HG03442 (cell line): ENCODE data around the gene COPE.
"Not testable (repeated sequence)": the region's sequence is repeated elsewhere in the genome, so short reads cannot be mapped to it uniquely, and the experiment has no call there.

Experiments
- ATAC-seq: cut with Tn5 transposase; IDR thresholded peaks from one replicate; pipeline ENCODE4 v1.9.1; 2021; ENCODE audit warnings: mild to moderate bottlenecking, moderate library complexity; ENCODE audit not compliant: unreplicated experiment

COPE gene

GRCh38 chr19:18908917-18909619, 10.1 kb downstream of the COPE start:
- ATAC-seq = no peak

DNA sequence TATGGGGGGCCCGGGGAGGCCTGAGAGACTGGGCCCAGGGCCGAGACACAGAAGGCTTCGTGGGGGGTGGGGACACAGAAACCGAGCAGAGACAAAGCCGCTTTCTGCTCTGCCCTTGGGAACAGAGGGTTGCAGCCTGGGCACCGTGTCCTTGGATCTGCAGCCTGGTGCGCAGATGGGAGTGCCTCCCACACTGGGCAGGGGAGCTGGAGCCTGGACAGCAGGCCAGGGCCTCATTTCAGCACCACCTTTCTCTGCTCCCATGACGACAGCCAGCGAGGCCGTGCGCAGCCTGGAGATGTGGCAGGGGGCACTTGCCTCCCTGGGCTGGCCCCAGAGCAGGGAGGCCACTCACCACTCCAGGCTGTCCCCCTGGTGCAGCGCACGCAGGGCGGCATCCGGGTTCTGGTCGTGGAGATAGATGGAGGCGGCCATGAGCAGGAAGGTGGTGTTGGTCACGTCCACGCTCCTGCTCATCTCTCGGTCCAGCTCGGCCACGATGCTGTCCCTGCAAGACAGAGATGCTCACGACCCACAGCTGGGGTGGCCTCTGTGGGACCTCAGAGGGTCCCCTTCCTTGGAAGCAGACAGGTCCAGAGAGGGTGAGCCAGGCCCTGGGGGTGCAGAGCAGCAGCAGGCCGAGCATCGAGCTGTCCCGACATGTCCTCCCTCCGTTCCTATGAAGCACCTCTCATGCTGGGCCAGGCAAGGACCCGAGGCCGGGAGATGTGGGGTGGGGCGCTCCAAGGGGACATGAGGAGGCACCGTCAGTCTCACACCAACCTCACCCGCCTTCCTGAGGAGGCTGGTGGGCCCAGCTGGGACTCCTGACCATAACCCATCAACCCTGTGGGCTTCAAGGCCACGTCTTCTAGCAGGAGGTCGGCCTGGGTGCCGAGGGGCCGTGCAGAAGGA, 12.3 kb downstream of the COPE start:
- no peak for ATAC-seq

DNA sequence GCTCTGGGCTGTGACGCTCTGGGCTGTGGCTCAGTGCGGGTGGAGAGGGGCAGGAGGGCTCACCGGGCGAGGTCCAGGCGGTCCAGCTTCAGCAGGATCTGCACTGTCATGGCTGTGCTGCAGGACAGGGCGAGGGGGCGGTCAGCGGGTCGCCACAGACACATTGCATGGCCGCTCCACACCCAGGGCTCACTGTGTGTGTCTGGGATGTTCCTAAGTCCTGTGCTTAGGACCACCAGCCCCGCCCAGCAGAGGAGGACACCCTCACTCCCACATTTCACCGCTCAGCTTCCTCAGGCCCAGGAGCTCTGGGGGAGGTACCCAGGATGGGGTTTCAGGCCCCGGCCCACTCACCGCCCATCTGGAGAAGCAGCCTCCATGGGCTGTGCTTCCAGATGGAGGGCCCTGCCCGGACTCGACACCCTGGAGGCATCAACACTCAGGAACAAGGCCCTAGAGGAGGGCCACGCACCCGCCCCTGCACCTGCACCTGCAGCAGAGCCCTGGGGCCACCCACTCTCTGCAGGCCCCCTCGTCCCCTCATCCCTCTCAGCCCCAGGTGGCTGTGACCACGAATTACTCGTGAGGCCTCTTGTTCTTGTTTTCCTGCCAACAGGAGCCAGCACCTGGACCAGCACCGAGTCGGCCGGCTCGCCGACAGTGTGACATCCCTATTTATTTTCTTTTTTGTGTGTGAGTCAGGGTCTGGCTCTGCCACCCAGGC, 13.5 kb downstream of the COPE start:
- no peak for ATAC-seq

DNA sequence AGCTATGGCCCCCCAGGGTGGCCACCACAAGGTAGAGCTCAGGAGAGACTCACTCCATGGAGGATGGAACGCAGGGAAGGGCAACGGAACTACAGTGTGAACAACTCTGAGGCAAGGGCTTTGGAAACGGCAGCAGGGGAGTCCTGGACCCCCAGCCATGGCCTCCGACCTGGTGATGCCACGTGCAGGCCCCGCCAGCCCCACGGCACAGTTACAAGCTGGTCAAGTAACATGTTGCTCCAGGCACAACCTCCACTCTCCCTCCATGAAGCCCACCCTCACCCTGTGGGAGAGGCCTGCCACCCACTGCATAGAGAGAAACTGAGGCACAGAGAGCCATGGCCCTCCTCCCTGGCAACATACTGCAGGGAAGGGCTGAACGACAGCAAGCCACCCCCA, 14.1 kb downstream of the COPE start:
- ATAC-seq = no peak

DNA sequence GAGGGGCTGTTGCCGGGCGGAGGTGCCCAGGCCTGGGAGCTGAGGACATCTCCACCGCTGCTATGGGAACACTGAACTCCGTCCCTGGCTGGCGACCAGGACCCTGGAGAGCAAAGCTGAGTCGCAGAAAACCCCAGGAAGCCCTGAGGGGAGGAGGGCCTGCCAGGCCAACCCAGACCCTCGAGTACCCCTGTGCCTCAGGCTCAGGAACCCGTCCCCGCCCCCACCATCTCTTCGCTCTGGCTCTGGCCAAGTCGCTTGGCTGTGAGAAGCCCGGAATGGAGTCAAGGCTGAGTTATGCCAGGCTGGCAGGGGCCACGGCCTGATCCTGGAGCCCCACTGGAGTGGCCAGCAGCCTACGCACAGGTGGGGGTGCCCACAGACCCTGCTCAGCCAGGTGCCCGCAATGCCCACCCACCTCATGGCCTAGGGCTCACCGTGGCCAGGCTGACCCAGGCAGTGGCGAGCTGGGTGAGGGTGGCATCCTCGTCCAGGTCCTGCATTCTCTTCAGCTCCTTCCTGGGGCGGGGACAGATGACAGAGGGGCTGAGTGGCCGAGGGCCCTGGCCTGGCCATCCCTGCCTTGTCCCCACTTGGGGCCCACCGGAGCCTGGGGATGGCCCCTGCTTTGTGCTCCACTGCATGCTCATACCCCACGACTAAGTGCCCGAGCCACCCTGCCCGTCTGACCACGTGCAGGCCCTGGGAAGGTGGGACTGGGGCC, 14.7 kb downstream of the COPE start:
- no peak for ATAC-seq

- ATAC-seq = no peak
Measured at GRCh38 chr19:18903156-18904037, 15.8 kb downstream of the COPE start.

- not testable (repeated sequence) for ATAC-seq
Measured at GRCh38 chr19:18902519-18902918, 16.7 kb downstream of the COPE start.

DNA sequence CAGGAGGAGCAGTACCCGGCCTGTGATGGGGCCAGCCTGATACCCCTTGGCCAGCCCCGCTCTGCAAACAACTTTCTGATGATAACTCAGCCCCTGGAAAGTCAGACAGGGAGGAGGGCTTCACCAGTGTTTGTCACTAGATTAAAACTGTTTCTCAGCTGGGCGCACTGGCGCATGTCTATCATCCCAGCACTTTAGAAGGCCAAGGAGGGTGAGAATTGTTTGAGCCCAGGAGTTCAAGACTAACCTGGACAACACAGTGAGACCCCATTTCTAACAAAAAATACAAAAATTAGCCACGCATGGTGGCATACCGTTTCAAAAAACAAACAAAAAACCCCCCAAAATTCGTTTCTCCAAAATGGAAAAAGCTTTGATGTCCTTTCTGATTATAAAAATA, 17.7 kb downstream of the COPE start:
- ATAC-seq = no peak

GRCh38 chr19:18900700-18901481, 18.3 kb downstream of the COPE start:
- no peak for ATAC-seq

- ATAC-seq = no peak
Measured at GRCh38 chr19:18899624-18900560, 19.3 kb downstream of the COPE start.

DNA sequence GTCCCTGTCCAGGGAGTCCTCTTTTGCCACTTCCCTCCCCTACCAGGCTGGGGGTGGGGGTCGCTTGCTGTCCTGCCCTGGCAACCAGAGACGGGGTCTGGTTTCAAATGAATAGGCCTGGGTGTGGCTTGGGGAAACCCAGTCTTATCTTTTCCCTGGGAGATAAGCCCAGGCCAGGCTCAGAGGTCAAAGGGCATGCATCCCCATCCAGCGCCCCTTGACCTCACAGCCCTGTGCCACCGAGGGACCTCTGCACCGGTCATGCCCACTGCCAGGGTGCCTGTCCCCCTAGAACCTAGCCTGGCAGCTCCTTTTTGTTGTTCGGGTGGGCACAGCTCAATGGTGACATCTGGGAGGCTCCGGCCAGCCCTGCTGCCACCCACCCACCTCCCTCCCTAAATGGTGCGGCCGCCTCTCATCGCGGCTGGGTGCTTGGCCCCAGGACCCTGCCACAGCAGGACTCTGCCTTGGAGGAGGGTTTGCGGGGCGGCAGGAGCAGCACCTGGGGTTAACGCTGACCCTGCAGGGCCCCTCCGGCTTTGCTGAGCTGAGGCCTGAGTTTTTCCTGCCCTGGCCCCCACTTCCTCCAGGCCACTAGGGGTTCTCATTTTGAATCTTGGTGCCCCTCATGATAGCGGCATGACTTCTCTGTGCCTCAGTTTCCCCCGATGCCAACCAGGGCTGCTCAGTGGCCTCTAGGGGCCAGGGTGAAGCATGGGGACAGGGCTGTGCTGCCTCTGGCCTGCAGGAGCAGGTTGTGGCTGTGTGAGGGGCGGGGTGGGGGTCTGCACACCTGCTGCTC, 20.4 kb downstream of the COPE start:
- ATAC-seq = no peak

- ATAC-seq = no peak
Measured at GRCh38 chr19:18898081-18898606, 21.0 kb downstream of the COPE start.

- no peak for ATAC-seq
Measured at GRCh38 chr19:18897094-18898029, 21.8 kb downstream of the COPE start.

DNA sequence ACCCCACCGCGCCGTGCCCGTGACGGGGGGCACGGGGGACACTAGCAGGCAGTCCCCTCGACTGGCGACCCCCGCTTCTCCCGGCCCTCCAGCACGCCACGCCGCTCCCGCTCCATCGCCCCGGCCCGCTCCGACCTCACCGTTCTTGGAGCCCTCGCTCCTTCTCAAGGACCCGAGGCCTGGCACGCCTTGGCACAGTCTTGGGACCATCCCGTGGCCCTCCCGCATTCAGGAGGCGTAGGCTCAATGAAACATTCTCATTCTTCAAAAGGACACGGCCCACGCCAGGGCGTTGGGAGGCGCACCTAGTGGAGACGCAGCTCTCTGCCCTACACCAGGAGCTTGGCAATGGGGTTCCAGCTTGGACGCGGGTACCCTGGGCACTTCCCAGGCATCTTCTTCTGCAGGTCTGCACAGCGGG, 22.8 kb downstream of the COPE start:
- no peak for ATAC-seq

DNA sequence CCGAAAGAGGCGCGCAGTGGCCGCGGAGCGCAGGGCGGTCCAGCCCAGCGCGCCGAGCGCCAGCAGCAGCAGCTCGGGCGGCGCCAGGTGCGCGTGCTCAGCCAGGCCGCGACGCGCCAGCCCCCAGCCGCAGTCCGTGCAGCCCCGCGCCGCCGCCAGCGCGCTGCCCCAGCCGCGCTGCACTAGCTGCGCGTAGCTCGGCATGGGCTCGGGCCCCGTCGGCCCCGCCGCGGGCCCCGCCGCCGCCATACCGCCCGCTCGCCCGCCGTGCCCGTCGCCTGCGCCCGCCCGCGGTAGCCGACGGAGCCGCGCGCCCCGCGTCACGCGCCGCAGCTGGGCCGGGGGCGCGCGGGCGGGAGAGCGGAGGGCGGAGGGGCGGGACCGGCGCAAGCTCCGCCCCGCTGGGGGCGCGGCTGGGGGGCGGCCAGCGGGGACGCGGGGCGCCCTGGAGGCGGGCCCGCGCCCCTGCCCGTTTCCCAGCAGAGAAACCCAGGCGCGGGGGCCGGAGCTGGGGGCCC, 23.3 kb downstream of the COPE start, which contains the start of gene CERS1:
Gene CERS1 (minus strand): TSS at position 335 of the 518 bp plus-strand sequence. CDS start 86 bp downstream, at position 249.
- ATAC-seq = no peak
